DND-41 (cell line): ENCODE results near the gene NPFFR2.

Experiments
- ATAC-seq: fragments of 200-7000 bp; cut with Tn5 transposase; 3 replicates; pipeline ENCODE4 v1.9.1; 2021; ENCODE audit warnings: low read depth; ENCODE audit not compliant: insufficient read depth
- DNase-seq: peaks from one replicate; pipeline ENCODE4 v3.0.0-alpha.2; 2020
- H2AFZ ChIP-seq: 2 replicates; pipeline ENCODE4 v1.6.0; 2012; ENCODE audit warnings: low read depth, low read length
- H3K27ac ChIP-seq: 2 replicates; pipeline ENCODE4 v1.5.1; 2012; ENCODE audit warnings: low read length, inconsistent platforms
- H3K27me3 ChIP-seq: fragments of 200-600 bp; sonication (generic); 2 replicates; pipeline ENCODE4 v1.6.0; 2012; ENCODE audit warnings: low read length, mild to moderate bottlenecking, inconsistent platforms; ENCODE audit not compliant: insufficient read depth, poor library complexity
- H3K36me3 ChIP-seq: 2 replicates; pipeline ENCODE4 v1.5.1; 2012; ENCODE audit warnings: low read length, inconsistent platforms; ENCODE audit not compliant: insufficient read depth
- H3K4me1 ChIP-seq: 2 replicates; pipeline ENCODE4 v1.5.1; 2012; ENCODE audit warnings: mild to moderate bottlenecking, low read length; ENCODE audit not compliant: insufficient read depth
- H3K4me2 ChIP-seq: 2 replicates; pipeline ENCODE4 v1.6.0; 2012; ENCODE audit warnings: mild to moderate bottlenecking, moderate library complexity, low read length, inconsistent platforms; ENCODE audit not compliant: insufficient read depth
- H3K4me3 ChIP-seq, 2 experiments: fragments of 200-600 bp in 1 of 2; shearing (Covaris generic) in 1 of 2; 2 replicates each; pipeline ENCODE4 v1.5.1; 2012 to 2016; ENCODE audit warnings: inconsistent platforms in 2 of 2, low read length in 2 of 2, mild to moderate bottlenecking in 2 of 2, low read depth in 1 of 2, moderate library complexity in 1 of 2
- H3K79me2 ChIP-seq: 2 replicates; pipeline ENCODE4 v1.6.0; 2012; ENCODE audit warnings: low read length, inconsistent platforms; ENCODE audit not compliant: insufficient read depth
- H3K9ac ChIP-seq: 2 replicates; pipeline ENCODE4 v1.6.0; 2012; ENCODE audit warnings: low read depth, mild to moderate bottlenecking, inconsistent platforms, low read length, moderate library complexity
- H3K9me3 ChIP-seq: 2 replicates; pipeline ENCODE4 v1.5.1; 2012; ENCODE audit warnings: low read length, moderate library complexity, mild to moderate bottlenecking, inconsistent platforms; ENCODE audit not compliant: insufficient read depth, severe bottlenecking
- H4K20me1 ChIP-seq: 2 replicates; pipeline ENCODE4 v1.6.0; 2012; ENCODE audit warnings: low read length; ENCODE audit not compliant: insufficient read depth
- EZH2 ChIP-seq: IDR thresholded peaks from 3 replicates; pipeline ENCODE4 v1.6.1; 2012; ENCODE audit warnings: borderline replicate concordance, low read depth, mild to moderate bottlenecking, moderate library complexity, low read length, inconsistent platforms; ENCODE audit not compliant: severe bottlenecking
- TF ChIP-seq, protein P1 (sequence below): IDR thresholded peaks from 2 replicates; pipeline ENCODE4 v1.5.1; 2012; ENCODE audit warnings: borderline replicate concordance, low read length, moderate library complexity, mild to moderate bottlenecking; ENCODE audit not compliant: poor library complexity, severe bottlenecking; ENCODE audit errors: extremely low read depth

The NPFFR2 gene

DNA sequence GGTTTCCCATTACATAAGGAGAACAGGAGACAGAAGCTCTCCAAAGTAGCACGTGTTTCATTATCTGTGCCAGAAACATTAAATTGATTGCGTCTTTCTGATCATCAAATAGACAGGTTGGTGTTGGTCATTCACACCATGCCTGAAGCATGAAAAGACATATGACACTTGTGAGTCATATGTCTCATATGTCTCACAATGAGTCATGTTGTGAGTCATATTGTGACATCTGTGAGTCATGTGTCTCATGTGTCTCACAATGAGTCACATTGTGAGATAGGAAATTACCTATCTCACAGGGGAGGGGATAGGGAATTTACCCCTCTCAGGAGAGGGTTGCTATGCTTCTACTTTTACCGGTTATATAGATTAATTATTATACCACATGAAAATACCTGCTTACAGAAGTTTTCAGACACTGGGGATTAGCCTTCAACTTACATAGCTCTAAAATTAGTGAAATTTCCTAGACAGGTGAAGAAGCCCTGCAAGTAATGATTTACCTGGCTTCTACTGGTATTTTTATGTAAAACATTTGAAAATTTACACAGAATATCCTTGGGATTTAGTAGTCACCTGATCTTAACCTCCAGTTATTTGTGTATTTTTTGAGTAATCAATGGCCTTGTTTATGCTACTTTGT lies 80.8 kb downstream of the NPFFR2 start:
- H3K79me2 ChIP-seq, result no peaks in the 10 kb centered on the region
- H3K9ac ChIP-seq, result no peak overlapping the region
- H3K9me3 ChIP-seq, result no peaks in the 10 kb centered on the region
- H4K20me1 ChIP-seq, result no peaks in the 10 kb centered on the region
- no peak overlapping the region for H2AFZ ChIP-seq
- no peak overlapping the region for H3K27ac ChIP-seq
- H3K4me3 ChIP-seq, result no peak overlapping the region
- H3K4me2 ChIP-seq, result no peak overlapping the region
- TF ChIP-seq, protein P1, sequence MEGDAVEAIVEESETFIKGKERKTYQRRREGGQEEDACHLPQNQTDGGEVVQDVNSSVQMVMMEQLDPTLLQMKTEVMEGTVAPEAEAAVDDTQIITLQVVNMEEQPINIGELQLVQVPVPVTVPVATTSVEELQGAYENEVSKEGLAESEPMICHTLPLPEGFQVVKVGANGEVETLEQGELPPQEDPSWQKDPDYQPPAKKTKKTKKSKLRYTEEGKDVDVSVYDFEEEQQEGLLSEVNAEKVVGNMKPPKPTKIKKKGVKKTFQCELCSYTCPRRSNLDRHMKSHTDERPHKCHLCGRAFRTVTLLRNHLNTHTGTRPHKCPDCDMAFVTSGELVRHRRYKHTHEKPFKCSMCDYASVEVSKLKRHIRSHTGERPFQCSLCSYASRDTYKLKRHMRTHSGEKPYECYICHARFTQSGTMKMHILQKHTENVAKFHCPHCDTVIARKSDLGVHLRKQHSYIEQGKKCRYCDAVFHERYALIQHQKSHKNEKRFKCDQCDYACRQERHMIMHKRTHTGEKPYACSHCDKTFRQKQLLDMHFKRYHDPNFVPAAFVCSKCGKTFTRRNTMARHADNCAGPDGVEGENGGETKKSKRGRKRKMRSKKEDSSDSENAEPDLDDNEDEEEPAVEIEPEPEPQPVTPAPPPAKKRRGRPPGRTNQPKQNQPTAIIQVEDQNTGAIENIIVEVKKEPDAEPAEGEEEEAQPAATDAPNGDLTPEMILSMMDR, result no peak
- TF ChIP-seq EZH2, result no peak
- no peaks in the 10 kb centered on the region for H3K27me3 ChIP-seq
- no peak for DNase-seq
- no peak for ATAC-seq
- H3K36me3 ChIP-seq, result no peaks in the 10 kb centered on the region
- no peaks in the 10 kb centered on the region for H3K4me1 ChIP-seq

DNA sequence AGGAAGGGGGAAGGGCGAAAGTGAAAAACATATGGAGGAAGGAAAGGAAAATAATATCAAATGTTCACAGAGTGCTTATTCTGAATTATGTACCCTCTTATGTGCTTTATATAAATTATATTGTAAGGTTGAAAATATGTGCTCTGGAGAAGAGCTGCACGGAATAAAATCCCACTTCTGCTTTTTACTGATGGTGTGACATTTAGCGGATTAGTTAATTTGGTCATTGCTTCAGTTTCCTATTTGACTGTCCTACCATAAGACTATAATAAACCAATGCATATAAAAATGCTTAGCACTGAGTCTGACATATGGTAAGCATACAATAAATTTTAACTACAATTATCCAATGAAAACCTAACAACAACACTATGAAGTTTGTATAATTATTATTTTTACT lies 86.2 kb downstream of the NPFFR2 start:
- Histone ChIP-seq H3K4me1 (no peaks in the 10 kb centered on the region), H3K27me3 (no peaks in the 10 kb centered on the region), H3K9me3 (no peaks in the 10 kb centered on the region), H3K36me3 (no peaks in the 10 kb centered on the region), H3K9ac (no peak overlapping the region), H3K4me2 (no peak overlapping the region), H3K4me3 (no peak overlapping the region), H3K79me2 (no peaks in the 10 kb centered on the region), H2AFZ (no peak overlapping the region), H3K27ac (no peak overlapping the region), H4K20me1 (no peaks in the 10 kb centered on the region)
- TF ChIP-seq EZH2, result no peak
- TF ChIP-seq, protein P1, result no peak
- ATAC-seq (no peak), DNase-seq (no peak)

DNA sequence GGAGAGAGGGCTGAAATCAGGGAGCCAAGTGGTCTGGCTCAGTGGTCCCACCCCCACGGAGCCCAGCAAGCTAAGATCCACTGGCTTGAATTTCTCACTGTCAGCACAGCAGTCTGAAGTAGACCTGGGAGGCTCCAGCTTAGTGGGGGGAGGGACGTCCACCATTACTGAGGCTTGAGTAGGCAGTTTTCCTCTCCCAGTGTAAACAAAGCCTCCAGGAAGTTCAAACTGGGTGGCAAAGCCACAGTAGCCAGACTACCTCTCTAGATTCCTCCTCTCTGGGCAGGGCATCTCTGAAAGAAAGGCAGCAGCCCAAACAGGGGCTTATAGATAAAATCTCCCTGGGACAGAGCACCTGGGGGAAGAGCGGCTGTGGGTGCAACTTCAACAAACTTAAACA lies 88.1 kb downstream of the NPFFR2 start:
- Histone ChIP-seq H2AFZ (no peak overlapping the region), H3K9ac (no peak overlapping the region), H3K4me3 (no peak overlapping the region), H3K4me2 (no peak overlapping the region), H3K9me3 (no peaks in the 10 kb centered on the region), H3K4me1 (no peaks in the 10 kb centered on the region), H4K20me1 (no peaks in the 10 kb centered on the region), H3K79me2 (no peaks in the 10 kb centered on the region), H3K27me3 (no peaks in the 10 kb centered on the region), H3K27ac (no peak overlapping the region), H3K36me3 (no peaks in the 10 kb centered on the region)
- DNase-seq (no peak), ATAC-seq (no peak)
- TF ChIP-seq, protein P1, result no peak
- no peak for TF ChIP-seq EZH2

DNA sequence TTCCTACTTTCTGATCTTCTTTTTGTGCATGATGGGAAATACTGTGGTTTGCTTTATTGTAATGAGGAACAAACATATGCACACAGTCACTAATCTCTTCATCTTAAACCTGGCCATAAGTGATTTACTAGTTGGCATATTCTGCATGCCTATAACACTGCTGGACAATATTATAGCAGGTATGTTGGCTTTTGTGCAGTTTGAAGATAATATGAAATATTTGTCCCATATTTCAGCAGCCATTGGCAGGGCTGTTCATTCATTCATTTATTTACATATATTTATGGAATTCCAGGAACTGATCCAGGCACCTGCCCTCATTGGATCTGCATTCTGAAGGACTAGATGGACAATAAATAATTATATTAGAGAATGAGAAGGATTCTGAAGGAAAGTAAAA lies 96.9 kb downstream of the NPFFR2 start:
- H3K4me2 ChIP-seq, result no peak overlapping the region
- ATAC-seq (no peak), DNase-seq (no peak)
- TF ChIP-seq EZH2, result no peak
- TF ChIP-seq, protein P1, result no peak
- H3K79me2 ChIP-seq, result no peaks in the 10 kb centered on the region
- H3K4me3 ChIP-seq, result no peak overlapping the region
- H4K20me1 ChIP-seq, result no peaks in the 10 kb centered on the region
- H3K27me3 ChIP-seq, result no peaks in the 10 kb centered on the region
- H3K4me1 ChIP-seq, result no peaks in the 10 kb centered on the region
- H3K9ac ChIP-seq, result no peak overlapping the region
- no peaks in the 10 kb centered on the region for H3K36me3 ChIP-seq
- no peaks in the 10 kb centered on the region for H3K9me3 ChIP-seq
- H2AFZ ChIP-seq, result no peak overlapping the region
- H3K27ac ChIP-seq, result no peak overlapping the region
